ENCODE measurements around the gene ZNF536. TPM values are rescaled to one million over a fixed set of nuclear protein-coding genes. Genes with fewer than 3 reads are reported as not detected.

Gene ZNF536
- total RNA-seq, 1 donor from 2014 or later, result not detected

DNA sequence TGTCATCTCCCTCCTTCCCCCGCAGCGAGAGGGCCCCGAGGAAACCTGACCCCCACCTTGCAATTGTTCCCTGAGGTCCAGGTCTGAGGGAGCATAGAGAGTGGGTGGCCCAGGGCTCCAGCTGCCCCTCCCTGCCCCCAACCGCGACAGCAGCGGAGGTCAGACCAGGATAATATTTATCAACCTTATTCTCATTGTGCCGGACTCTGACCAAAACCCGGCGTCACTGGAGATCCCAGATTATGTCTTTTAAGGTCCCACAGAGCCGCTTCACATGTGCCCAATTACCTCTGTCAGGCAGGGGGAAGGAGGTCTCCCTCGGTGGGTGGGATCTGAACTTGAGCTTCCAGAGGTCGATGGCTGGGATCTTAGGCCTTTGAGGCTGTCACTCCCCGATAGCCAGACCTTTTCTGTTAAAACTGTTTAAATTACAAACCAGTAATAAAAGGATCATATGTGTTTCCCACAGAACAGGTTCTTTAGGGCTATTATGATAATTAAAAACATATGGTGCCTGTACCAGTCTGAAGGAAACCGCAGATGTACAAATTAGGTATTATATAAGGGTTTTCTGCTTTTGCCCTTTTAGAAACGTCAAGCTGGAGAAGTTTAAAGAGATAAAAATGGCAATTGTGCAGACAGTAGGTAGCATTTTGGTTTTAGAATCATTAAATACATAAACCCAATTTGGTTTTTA lies 195.5 kb downstream of the ZNF536 start:
- no peak for DNase-seq

GRCh38 chr19:30570194-30570593 lies 198.0 kb downstream of the ZNF536 start:
- DNase-seq, result no peak

GRCh38 chr19:30577551-30578105 lies 205.4 kb downstream of the ZNF536 start:
- DNase-seq, result no peak

GRCh38 chr19:30579419-30579818 lies 207.2 kb downstream of the ZNF536 start:
- no peak for DNase-seq

DNA sequence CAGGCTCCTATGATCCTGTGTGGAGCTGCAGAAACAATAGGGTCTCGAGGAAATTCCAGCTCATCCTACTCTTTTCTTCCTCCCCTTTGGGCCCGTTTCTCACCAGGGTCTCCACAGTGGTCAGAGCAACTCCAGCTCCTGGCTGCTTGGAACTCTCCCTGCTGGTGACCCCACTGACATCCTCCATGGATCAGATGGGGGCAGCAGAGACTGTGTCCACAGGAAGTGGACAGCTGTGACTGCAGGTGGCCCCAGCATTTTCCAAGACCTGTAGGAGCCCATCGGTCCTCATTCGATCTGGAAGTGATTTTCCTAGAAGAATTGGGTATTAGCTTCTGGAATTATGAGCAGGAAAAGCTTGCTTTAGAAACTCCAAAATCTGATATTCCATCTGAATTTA lies 208.5 kb downstream of the ZNF536 start:
- no peak for DNase-seq

DNA sequence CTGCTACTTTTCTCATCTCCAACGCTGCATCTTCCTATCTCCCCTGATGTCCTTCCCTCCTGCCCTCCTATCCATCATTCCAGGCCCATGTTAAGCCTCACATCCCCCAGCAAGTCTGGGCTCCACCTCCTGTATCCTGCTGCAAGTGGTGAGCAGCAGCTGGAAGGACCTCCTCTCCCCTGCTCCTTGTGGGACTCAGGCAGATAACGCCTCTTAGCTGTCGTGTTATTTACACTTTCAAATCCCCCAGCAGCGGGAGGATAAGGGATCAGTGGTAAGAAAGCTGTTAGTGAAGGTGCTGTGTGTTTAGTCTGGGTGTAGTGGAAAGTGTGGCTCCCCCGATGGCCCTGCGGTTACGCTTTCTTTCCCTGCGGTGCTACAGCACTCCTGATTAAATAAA lies 211.9 kb downstream of the ZNF536 start:
- DNase-seq, result no peak

DNA sequence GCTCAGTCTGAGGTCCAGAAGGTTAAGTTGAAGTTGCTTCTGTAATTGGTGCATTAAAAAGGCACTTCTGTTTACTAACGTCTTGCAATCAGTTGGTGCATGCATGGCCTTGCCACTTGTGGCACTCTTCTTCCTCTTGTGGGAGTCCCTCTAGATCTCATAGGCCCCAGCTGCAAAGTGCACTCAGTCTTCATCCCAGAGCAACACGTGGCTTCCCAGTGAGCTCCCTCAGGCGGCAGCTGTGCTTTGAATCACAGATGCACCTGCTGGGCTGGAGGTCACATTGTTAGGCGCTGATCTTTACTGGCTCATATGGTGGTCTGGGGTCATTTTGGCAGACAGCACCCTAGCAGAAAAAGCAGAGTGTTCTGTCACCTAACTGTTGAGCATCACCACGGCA lies 215.7 kb downstream of the ZNF536 start:
- no peak for DNase-seq

- no peak for DNase-seq
Measured at GRCh38 chr19:30590596-30591229, 218.5 kb downstream of the ZNF536 start.

- no peak for DNase-seq
Measured at GRCh38 chr19:30593356-30593755, 221.2 kb downstream of the ZNF536 start.

- DNase-seq, result no peak
Measured at GRCh38 chr19:30593975-30594745, 222.0 kb downstream of the ZNF536 start.

- DNase-seq, result no peak
Measured at GRCh38 chr19:30596268-30596667, 224.1 kb downstream of the ZNF536 start.

DNA sequence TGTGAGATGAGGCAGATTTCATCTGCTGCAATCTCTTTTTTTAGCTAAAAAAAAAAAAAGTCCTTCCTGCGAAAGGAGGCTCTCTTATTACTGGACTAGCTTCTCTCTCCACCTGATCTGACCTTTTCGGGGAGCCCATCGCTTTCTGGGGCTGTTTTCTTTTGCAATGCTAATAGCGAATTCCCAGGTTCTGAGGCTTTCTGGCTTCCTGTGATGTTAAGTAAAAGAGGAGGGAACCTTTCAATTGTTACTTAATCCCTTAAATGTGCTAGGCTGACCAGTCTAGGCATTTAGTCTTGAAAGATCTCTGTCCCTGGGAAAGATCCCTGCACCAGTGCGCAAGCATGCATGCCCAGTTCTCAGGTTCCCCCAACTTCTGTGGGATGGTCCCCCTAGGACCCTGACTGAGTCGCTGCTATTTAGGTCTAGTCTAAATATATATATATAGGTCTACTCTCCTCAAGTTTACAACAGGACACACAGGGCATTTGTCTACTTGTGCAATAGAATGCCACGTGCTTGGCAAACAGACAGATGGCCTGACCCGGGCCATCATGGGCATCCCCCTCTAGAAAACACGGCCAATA lies 224.7 kb downstream of the ZNF536 start:
- no peak for DNase-seq

GRCh38 chr19:30598688-30599087 lies 226.5 kb downstream of the ZNF536 start:
- DNase-seq, result no peak

- no peak for DNase-seq
Measured at GRCh38 chr19:30602661-30603350, 230.6 kb downstream of the ZNF536 start.

GRCh38 chr19:30604657-30605056 lies 232.5 kb downstream of the ZNF536 start:
- no peak for DNase-seq

DNA sequence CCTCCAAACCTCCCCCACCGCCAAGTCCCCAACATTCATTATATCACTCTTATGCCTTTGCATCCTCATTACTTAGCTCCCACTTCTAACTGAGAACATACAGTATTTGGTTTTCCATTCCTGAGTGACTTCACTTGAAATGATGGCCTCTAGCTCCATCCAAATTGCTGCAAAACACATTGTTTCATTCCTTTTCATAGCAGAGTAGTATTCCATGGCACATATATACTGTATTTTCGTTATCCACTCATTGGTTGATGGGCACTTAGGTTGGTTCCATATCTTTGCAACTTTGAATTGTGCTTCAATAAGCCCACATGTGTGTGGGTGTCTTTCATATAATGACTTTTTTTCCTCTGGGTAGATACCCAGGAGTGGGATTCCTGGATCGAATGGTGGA lies 233.1 kb downstream of the ZNF536 start:
- DNase-seq, result no peak

DNA sequence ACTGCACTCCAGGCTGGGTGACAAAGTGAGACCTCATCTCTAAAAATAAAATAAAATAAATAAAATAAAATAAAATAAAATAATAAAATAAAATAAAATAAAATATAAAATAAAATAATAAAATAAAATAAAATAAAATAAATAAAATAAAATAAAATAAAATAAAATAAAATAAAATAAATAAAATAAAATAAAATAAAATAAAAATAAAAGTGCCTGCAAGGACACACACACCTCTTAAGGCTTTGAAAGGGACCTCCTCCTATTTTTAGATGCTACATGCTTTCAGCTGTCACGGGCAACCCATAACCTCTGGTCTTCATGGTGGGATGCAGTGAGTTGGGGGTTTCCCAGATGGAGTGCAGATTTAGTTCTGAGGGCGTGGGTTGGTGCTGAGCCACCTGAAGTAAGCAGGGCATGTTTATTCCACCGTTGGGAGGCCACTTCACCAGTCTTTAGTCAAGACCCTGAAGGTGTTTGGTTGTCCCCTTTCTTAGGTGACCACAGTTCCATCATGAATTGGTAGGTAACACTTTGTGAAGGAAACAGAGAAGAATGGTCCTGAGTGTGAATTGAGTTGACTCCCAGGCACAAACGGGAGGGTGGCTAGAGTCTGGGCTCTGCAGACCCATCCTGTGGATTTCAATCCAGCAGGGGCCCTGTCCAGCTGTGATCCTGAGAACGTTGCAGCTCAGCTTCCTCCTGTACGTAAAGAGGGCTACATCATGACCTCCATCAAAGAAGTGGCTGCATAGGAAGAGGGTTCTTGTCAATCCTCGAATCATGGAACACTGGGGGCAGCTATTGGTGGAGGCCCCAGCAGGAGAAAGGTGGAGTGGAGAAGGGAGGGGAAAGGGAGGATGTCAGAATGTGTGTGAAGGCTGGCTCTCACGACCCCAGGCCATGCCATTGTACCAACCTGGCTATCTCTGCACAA lies 234.2 kb downstream of the ZNF536 start:
- DNase-seq, result no peak
